ENCODE measurements around the gene UBE2G1.

UBE2G1 gene

DNA sequence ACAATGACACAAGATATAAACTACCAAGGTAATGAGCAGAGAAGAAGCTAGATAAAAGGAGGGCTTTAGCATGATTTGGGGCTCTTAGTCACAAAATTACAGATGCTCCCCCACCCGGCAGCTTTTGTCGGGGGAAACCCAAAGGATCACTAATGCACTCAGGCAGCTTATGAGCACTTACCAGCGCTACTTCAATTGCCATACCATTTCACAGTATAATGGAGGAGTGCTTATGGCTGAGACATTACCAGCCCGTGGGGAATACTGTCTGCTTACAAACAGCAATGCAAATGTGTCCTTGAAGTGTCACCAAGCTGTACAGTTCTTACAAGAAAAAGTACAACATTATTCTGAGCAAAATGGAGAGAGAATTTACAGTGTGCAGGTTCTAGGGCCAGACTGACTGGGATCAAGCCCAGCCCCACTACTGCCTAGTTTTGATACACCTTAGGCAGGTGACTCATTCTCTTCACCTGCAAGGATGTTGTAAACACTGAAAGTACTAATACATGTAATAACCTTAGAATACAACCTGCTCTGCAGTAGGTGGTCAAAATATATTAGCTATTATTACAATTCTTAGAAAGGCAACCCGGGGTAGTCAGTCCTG is 119.0 kb downstream of the UBE2G1 start:
- no peak for DNase-seq (ENCODE audit: low read depth)

GRCh38 chr17:4246674-4247073 is 119.8 kb downstream of the UBE2G1 start:
- DNase-seq (ENCODE audit: low read depth) = no peak

GRCh38 chr17:4241535-4241934 is 124.9 kb downstream of the UBE2G1 start:
- DNase-seq (ENCODE audit: low read depth) = no peak

GRCh38 chr17:4236456-4236855 is 130.0 kb downstream of the UBE2G1 start:
- DNase-seq (ENCODE audit: low read depth) = no peak

GRCh38 chr17:4235372-4236279 is 130.8 kb downstream of the UBE2G1 start:
- no peak for DNase-seq (ENCODE audit: low read depth)

GRCh38 chr17:4234401-4234800 is 132.1 kb downstream of the UBE2G1 start:
- DNase-seq (ENCODE audit: low read depth) = no peak

- DNase-seq (ENCODE audit: low read depth) = no peak
These were observed 132.7 kb downstream of the UBE2G1 start for GRCh38 chr17:4233668-4234258.

DNA sequence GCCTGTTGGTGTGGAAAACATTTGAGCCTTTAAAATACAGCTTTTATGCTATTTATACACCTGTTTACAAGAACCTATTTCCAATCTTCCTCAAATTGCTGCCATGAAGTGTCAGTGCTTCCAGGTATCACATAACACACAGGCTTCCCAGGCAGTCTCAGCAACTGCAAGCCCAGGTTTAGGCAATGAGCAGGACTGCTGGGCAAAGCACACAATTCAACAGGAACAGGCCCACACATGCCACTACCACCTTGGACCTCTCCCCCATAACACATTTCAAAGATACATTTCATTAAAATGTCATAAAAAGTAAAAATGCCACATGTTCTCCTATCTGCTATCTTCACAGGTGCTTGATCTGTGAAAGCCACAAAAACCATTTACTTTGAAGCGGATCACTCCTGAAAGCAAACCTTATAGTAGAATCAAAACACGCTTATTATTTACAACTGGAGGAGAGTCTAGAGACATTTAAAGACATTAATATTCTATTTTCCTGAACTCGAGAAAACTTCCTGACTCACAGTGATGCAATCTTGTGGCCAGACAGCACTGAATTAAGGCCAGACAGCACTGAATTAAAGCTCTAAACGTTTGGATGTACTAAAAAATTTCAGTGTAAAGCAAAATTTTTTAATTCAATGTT is 134.2 kb downstream of the UBE2G1 start:
- no peak for DNase-seq (ENCODE audit: low read depth)

- no peak for DNase-seq (ENCODE audit: low read depth)
These were observed 136.6 kb downstream of the UBE2G1 start for GRCh38 chr17:4229627-4230541.

GRCh38 chr17:4221899-4222659 is 144.4 kb downstream of the UBE2G1 start:
- no peak for DNase-seq (ENCODE audit: low read depth)

DNA sequence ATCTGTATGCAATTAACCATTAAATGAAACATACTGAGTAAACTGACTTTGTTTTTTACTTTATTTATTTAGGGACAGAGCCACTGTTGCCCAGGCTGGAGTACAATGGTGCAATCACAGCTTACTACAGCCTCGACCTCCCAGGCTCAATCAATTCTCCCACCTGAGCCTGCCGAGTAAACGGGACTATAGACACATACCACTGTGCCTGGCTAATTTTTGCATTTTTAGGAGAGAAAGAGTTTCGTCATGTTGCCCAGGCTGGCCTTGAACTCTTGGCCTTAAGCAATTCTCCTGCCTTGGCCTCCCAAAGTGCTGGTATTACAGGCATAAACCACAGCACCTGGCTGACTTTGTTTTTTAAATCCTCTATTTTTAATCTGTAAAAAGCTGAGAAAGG is 145.3 kb downstream of the UBE2G1 start:
- no peak for DNase-seq (ENCODE audit: low read depth)

GRCh38 chr17:4220655-4221054 is 145.8 kb downstream of the UBE2G1 start:
- no peak for DNase-seq (ENCODE audit: low read depth)
